Measurements from ENCODE around the gene PNISR.

PNISR gene

GRCh38 chr6:99350573-99350972, 74.5 kb downstream of the PNISR start:
- no peak overlapping the region for H3K4me3 ChIP-seq (ENCODE audit: low read depth in 1 of 2, low read length in 1 of 2)
- H3K4me1 ChIP-seq (ENCODE audit: control insufficient read depth in 1 of 2, insufficient read depth in 1 of 2, low read depth in 1 of 2, low read length in 1 of 2), result peaks cover 0 to 5% of the 10 kb centered on the region in 2 experiments
- no peaks in the 10 kb centered on the region for H3K9me3 ChIP-seq
- H3K27ac ChIP-seq, result no peak overlapping the region
- TF ChIP-seq CTCF (IDR thresholded peaks at IDR 0.05), result no peak
- H3K27me3 ChIP-seq, result peaks cover 100% of the 10 kb centered on the region
- H3K36me3 ChIP-seq, result no peaks in the 10 kb centered on the region

- TF ChIP-seq CTCF (IDR thresholded peaks at IDR 0.05), result no peak
- no peak within 1 kb of the TSS for H3K27ac ChIP-seq
- no peaks in the 10 kb centered on the region for H3K9me3 ChIP-seq
- H3K27me3 ChIP-seq, result peaks cover 100% of the 10 kb centered on the region
- H3K36me3 ChIP-seq, result no peaks in the 10 kb centered on the region
- peaks cover 0 to 5% of the 10 kb centered on the region in 2 experiments for H3K4me1 ChIP-seq (ENCODE audit: control insufficient read depth in 1 of 2, insufficient read depth in 1 of 2, low read depth in 1 of 2, low read length in 1 of 2)
- H3K4me3 ChIP-seq (ENCODE audit: low read depth in 1 of 2, low read length in 1 of 2), result no peak within 1 kb of the TSS
Measured at GRCh38 chr6:99349171-99350141, 75.7 kb downstream of the PNISR start, which contains the start of gene FAXC. Gene FAXC (minus strand): TSS chr6:99349674. CDS start chr6:99349372, 302 bp downstream.

- Histone ChIP-seq H3K4me1 (ENCODE audit: control insufficient read depth in 1 of 2, insufficient read depth in 1 of 2, low read depth in 1 of 2, low read length in 1 of 2) (peaks cover 0 to 5% of the 10 kb centered on the region in 2 experiments), H3K27me3 (peaks cover 100% of the 10 kb centered on the region), H3K27ac (no peak overlapping the region), H3K4me3 (ENCODE audit: low read depth in 1 of 2, low read length in 1 of 2) (no peak overlapping the region), H3K9me3 (no peaks in the 10 kb centered on the region), H3K36me3 (no peaks in the 10 kb centered on the region)
- TF ChIP-seq CTCF (IDR thresholded peaks at IDR 0.05), result no peak
Measured at GRCh38 chr6:99348288-99349170, 76.6 kb downstream of the PNISR start.
